Right lobe of liver (tissue), 6 donors: ENCODE results near the gene BLZF1. TPM values are rescaled to one million over a fixed set of nuclear protein-coding genes. Genes with fewer than 3 reads are reported as not detected.

Source experiments
- ATAC-seq, 4 donors: fragments of 200-7000 bp; cut with Tn5 transposase; one replicate each; pipeline ENCODE4 v1.9.1; 2020; ENCODE audit warnings: mild to moderate bottlenecking in 4 of 4, moderate library complexity in 4 of 4
- DNase-seq, 3 donors: peaks; one replicate each; pipeline ENCODE4 v3.0.0-alpha.2; 2020
- H3K27ac ChIP-seq, 3 donors: fragments of 200-600 bp; one replicate each; pipeline ENCODE4 v1.8.0; 2022
- H3K27me3 ChIP-seq, 2 donors: fragments of 200-600 bp; one replicate each; pipeline ENCODE4 v1.8.0; 2022
- H3K36me3 ChIP-seq, 4 donors: fragments of 200-600 bp; sonication (generic) in 1 of 4; one replicate each; pipeline versions ENCODE4 v1.5.1 to v1.8.0; 2017 to 2022; ENCODE audit warnings: control low read depth in 1 of 4
- H3K4me1 ChIP-seq, 4 donors: fragments of 200-600 bp; sonication (generic) in 1 of 4; one replicate each; pipeline versions ENCODE4 v1.5.1 to v1.8.0; 2017 to 2022; ENCODE audit warnings: control low read depth in 1 of 4
- H3K4me3 ChIP-seq, 3 donors: fragments of 200-600 bp; one replicate each; pipeline ENCODE4 v1.8.0; 2022
- H3K9me3 ChIP-seq, 4 donors: fragments of 200-600 bp; sonication (generic) in 1 of 4; one replicate each; pipeline versions ENCODE4 v1.5.1 to v1.8.0; 2017 to 2022; ENCODE audit warnings: control low read depth in 1 of 4
- POLR2A ChIP-seq: fragments of 450-650 bp; IDR thresholded peaks from one replicate; pipeline ENCODE4 v1.6.1; 2017; ENCODE audit warnings: antibody characterized with exemption, mild to moderate bottlenecking
- WGBS: methylation state at CpG from one replicate; pipeline ENCODE4 v1.1.6; 2018; ENCODE audit warnings: low coverage, low lambda C conversion rate; ENCODE audit not compliant: insufficient coverage; ENCODE audit errors: missing lambda C conversion rate; 5-methylcytosine and 5-hydroxymethylcytosine counted together
- intact Hi-C, 2 donors: fragments of 100-400 bp; cut with DNase I; formaldehyde crosslinking; loops; one replicate each; pipeline versions ENCODE4 v1.11.2 to v1.14.1; 2022
- total RNA-seq, 6 experiments: library from RNA; depleted of rRNA in 2 of 6; stranded (reverse); fragments of >200 nt in 2 of 6; fragmentation: NEBNext Ultra II Directional in 3 of 6; extraction: Animal tissue kit (Norgen Biotek cat#: 25700) in 3 of 6; gene quantifications; one replicate each; pipeline versions ENCODE4 v1.1.0 to v1.2.4, GENCODE V29; 2016 to 2023
- TF ChIP-seq, protein P1 (sequence below), 4 donors: fragments of 200-600 bp in 3 of 4; fragments of 450-650 bp in 1 of 4; IDR thresholded peaks; one replicate each; pipeline versions ENCODE4 v1.5.1 to v1.8.0; 2016 to 2022; ENCODE audit warnings: antibody characterized with exemption in 4 of 4, mild to moderate bottlenecking in 2 of 4
- donor health status: DM: no; HTN: yes; CAD: no.
- donor health status: DM: no; HTN: no; CAD: no.
- donor health status: DM: no; HTN: no; CAD: no.
- donor health status: DM: no; HTN: yes; CAD: no.
- donor health status: DM: no; HTN: yes; CAD: no.

BLZF1 gene
- total RNA-seq, 6 experiments from 2014 or later: 8.2 to 13.2 (median 10.1) TPM

DNA sequence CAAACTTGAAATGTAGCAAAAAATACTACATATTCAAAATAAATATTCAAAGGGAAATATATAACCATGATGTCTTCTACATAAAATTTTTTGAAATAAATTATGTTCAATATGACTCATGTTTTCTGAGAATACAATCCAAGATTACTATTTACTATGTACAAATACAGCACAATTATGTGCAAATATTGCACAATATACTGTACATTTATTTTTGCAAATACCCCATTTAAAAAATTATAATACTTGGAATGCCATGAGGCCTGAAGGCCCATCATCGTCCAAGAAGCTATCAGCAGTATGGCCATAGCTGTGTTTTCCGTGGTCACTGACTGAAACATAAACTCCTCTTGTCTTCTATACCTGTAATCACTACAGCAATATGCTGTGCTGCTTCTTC lies 47.0 kb downstream of the BLZF1 start:
- Histone ChIP-seq H3K27ac (no peak overlapping the region), H3K9me3 (no peaks in the 10 kb centered on the region), H3K4me3 (no peak overlapping the region), H3K4me1 (no peaks in the 10 kb centered on the region), H3K27me3 (no peaks in the 10 kb centered on the region), H3K36me3 (no peaks in the 10 kb centered on the region)
- no peak for DNase-seq
- WGBS: 100% methylated on average over 2 of the region's 2 CpGs
- intact Hi-C loops: no loop called here
- no peak for ATAC-seq
- no peak for TF ChIP-seq POLR2A
- TF ChIP-seq, protein P1, sequence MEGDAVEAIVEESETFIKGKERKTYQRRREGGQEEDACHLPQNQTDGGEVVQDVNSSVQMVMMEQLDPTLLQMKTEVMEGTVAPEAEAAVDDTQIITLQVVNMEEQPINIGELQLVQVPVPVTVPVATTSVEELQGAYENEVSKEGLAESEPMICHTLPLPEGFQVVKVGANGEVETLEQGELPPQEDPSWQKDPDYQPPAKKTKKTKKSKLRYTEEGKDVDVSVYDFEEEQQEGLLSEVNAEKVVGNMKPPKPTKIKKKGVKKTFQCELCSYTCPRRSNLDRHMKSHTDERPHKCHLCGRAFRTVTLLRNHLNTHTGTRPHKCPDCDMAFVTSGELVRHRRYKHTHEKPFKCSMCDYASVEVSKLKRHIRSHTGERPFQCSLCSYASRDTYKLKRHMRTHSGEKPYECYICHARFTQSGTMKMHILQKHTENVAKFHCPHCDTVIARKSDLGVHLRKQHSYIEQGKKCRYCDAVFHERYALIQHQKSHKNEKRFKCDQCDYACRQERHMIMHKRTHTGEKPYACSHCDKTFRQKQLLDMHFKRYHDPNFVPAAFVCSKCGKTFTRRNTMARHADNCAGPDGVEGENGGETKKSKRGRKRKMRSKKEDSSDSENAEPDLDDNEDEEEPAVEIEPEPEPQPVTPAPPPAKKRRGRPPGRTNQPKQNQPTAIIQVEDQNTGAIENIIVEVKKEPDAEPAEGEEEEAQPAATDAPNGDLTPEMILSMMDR (IDR thresholded peaks at IDR 0.05): no peak

DNA sequence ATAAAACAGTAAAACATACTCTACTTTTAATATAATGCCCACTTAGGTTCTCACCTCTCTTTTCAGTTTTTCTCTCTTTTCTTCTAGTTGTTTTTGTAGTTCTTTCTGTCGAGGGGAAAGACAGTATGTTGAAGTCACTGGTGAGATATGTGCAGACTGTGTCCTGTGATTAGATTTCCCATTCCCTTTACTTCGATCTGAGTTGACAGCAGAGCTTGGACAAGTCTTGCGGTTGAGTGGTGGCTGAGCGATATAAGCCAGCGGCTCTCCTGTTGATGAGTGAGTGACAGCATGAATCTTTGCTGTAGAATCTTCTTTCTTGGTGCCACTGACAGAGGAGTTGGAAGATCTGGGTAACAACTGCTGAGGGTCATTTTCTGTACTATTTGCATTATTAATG lies 53.3 kb downstream of the BLZF1 start:
- DNase-seq (no peak), ATAC-seq (no peak)
- no peak overlapping the region for H3K27ac ChIP-seq
- no peak overlapping the region for H3K4me3 ChIP-seq
- 85% methylated on average over 5 of the region's 5 CpGs for WGBS
- H3K4me1 ChIP-seq: no peaks in the 10 kb centered on the region
- intact Hi-C loops: no loop called here
- no peak for TF ChIP-seq POLR2A
- TF ChIP-seq, protein P1 (IDR thresholded peaks at IDR 0.05): no peak
- H3K36me3 ChIP-seq: no peaks in the 10 kb centered on the region
- no peaks in the 10 kb centered on the region for H3K9me3 ChIP-seq
- H3K27me3 ChIP-seq: no peaks in the 10 kb centered on the region

DNA sequence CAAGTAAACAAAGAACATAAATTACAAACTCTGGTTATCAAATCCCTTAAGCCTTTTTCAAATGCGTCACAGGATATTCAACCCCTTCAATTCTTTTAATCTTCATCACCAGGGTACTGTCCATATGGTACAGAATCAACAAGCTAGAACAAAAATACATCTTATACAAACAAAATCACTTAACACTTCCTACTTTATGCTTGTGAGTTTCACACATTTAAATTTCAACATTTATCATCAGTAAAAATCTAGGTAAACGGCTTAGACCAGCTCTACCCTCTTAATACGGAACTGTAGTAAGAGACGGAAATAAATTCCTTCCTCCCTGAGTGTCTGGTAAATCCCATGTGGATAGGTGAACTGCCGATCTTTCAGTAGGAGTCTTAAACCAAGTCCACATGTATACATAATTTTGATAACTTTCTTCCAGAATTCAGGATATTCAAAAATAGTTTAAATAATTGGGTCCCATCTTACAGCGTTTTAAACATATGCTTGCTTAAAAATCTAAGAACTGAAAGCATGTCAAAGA lies 58.2 kb downstream of the BLZF1 start:
- no peak overlapping the region for H3K4me3 ChIP-seq
- no peak for ATAC-seq

DNA sequence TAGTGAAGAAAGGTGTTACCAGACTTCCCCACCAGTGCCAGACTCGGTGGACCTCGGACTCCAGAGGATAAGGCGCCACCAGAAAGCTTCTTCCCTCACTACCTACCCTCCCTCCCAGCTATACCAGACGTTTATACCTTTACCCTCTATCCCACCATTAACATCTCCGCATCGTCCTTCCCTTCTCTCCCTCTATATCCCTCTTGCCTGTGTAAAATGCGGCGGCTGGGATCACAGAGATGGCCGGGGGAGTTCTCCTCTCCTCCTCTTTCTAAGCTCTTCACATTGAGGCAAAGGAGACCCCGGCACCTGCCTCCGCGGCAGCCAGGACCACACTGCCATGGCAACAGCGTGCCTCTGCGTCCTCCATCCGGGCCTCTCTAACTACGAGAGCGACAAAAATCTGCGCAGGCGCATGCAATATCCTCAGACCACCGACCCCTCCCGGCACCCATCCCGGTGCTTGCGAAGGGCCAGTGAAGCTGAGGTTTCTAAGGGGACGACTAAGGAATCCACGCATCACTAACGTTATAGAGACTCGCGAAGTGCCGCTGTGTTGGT lies 59.2 kb downstream of the BLZF1 start, which contains the start of gene CCDC181:
Gene CCDC181 (minus strand): TSS at position 394 of the 561 bp plus-strand sequence. CDS start 2,547 bp downstream, outside the sequence.
- Histone ChIP-seq H3K4me3 (peak within 1 kb of the TSS; percentile 13 to 40 (median 29)), H3K9me3 (no peaks in the 10 kb centered on the region), H3K27ac (no peak within 1 kb of the TSS), H3K36me3 (no peaks in the 10 kb centered on the region), H3K4me1 (no peaks in the 10 kb centered on the region), H3K27me3 (no peaks in the 10 kb centered on the region)
- intact Hi-C loops: no loop called here
- peak in 2 of 3 donors; percentile 22 to 46 for DNase-seq
- TF ChIP-seq POLR2A: no peak
- TF ChIP-seq, protein P1 (IDR thresholded peaks at IDR 0.05): no peak
- ATAC-seq: peak; percentile 23 to 66 (median 44)
- WGBS: 5% methylated on average over 25 of the region's 29 CpGs

More for the DNA sequence above, 58.2 kb downstream of the BLZF1 start:
- no peaks in the 10 kb centered on the region for H3K27me3 ChIP-seq
- no peak overlapping the region for H3K27ac ChIP-seq
- H3K9me3 ChIP-seq: no peaks in the 10 kb centered on the region
- DNase-seq: no peak
- H3K36me3 ChIP-seq: no peaks in the 10 kb centered on the region
- WGBS: 69% methylated on average over 6 of the region's 6 CpGs
- intact Hi-C loops: no loop called here
- TF ChIP-seq POLR2A: no peak
- TF ChIP-seq, protein P1 (IDR thresholded peaks at IDR 0.05): no peak
- no peaks in the 10 kb centered on the region for H3K4me1 ChIP-seq

Other genes starting within 250 kb of the BLZF1 start
- 1 to 10 TPM; 2.0 to 6.5 (median 5.3) TPM for gene NME7, start 398 bp upstream of the BLZF1 start, total RNA-seq
- gene CCDC181, start 59.3 kb downstream of the BLZF1 start, total RNA-seq: under 1 TPM in 1 of 6 experiments, not detected in 5; 0.15 TPM
- gene SLC19A2, start 117.7 kb downstream of the BLZF1 start, total RNA-seq: 10 to 100 TPM in 1 of 6 experiments, 1 to 10 TPM in 5; 7.1 to 12.7 (median 8.1) TPM
- 100 to 1,000 TPM; 110 to 279 (median 175) TPM for gene F5, start 218.3 kb downstream of the BLZF1 start, total RNA-seq